Right renal pelvis (tissue), 4 donors: ENCODE measurements around the gene PAK3. TPM values are rescaled to one million over a fixed set of nuclear protein-coding genes. Genes with fewer than 3 reads are reported as not detected.

Source experiments
- DNase-seq, 4 donors: peaks; one replicate each; pipeline ENCODE4 v3.0.0-alpha.2; 2013; ENCODE audit warnings: low read depth in 4 of 4, low spot score in 3 of 4, missing footprints in 1 of 4
- polyA plus RNA-seq, 4 donors: library from polyadenylated mRNA; unstranded; fragments of 120-200 nt; gene quantifications; one replicate each; pipeline ENCODE4 v1.2.1, GENCODE V29; 2013; ENCODE audit not compliant: insufficient read length in 4 of 4

Gene PAK3
- polyA plus RNA-seq, 4 donors: 5.9 to 7.4 (median 6.9) TPM

DNA sequence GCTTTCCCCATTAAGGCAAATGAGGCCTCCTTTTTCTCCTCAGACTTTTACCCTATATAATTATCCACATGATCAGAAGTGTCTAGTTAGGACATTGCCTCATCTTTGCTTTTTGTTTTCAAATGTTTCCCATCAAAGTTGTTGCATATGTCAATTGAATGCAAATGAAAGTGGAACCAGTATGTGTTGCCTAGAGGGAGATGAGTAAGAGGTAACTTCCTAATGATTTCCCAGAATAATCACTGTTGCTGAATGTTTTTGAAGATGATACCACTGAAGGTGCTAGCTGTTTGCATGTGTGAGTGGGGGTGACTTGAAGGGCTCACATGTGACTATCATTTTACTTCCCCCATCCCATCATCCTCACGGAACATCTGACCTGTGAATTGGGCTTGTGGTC lies 33.9 kb downstream of the PAK3 start:
- no peak for DNase-seq

GRCh38 chrX:111131572-111131971 lies 35.6 kb downstream of the PAK3 start:
- DNase-seq: no peak

DNA sequence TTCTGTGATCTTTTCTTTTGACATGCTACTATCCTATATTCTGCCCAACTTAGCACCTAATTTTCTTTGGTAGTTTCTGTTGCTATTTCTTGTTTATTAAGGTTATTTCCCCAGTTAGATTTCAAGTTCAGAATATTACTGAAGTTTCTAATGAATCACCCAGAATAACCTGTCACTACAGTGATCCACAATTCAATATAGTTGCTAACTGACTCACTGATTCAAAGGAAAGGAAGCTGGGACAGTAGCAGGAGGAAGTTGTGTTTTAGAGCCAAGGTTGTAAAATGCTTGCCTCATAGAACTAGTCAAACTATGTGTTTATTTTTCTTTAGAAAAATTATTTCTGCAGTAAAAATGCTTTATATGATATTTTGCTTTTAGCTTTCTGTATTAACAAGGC lies 37.4 kb downstream of the PAK3 start:
- DNase-seq: no peak

GRCh38 chrX:111145878-111146277 lies 49.9 kb downstream of the PAK3 start:
- DNase-seq: no peak

GRCh38 chrX:111151764-111152163 lies 55.8 kb downstream of the PAK3 start:
- no peak for DNase-seq

DNA sequence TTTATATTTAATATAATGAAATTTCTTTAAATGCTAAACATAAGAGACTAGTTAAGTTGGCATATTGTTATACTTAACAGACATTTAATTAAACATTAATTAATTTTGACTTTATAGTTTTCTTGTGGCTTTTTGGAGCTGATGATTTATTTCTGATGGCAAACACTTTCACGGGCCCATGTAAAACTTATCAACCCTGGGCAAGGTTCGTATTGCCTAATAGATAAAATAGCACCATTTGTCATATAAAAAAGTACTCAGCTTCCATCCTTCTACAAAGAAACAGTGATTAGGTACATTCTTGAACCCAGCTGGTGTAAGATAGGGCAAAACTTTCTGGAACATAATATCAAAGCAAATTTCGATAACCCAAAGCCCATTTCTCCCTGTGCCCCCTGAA lies 63.2 kb downstream of the PAK3 start:
- DNase-seq: no peak

DNA sequence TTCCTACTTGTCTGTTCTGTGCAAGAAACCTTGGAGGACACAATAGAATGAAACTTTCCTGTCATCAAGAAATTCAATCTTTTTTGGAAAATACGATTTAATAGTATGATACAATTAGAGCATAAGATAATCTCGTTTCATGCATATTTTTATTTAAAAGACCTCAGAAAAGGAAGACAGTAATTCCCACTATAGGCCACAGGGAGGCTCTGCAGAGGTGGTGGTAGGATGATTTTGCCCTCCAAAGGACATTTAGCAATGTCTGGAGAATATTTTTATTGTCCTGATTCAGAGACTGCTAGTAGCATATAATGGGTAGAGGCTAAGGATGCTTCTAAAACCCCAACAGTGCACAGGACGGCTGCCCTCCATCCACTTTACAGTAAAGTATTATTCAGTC lies 68.7 kb downstream of the PAK3 start:
- no peak for DNase-seq

- DNase-seq: no peak
Observed at GRCh38 chrX:111165902-111166301, 69.9 kb downstream of the PAK3 start.

- DNase-seq: no peak
Observed at GRCh38 chrX:111167334-111167733, 71.3 kb downstream of the PAK3 start.

- peak in 1 of 4 donors; percentile 5 for DNase-seq
Observed at GRCh38 chrX:111168314-111168713, 72.3 kb downstream of the PAK3 start.

- no peak for DNase-seq
Observed at GRCh38 chrX:111169141-111169540, 73.2 kb downstream of the PAK3 start.

- no peak for DNase-seq
Observed at GRCh38 chrX:111170017-111170416, 74.0 kb downstream of the PAK3 start.

DNA sequence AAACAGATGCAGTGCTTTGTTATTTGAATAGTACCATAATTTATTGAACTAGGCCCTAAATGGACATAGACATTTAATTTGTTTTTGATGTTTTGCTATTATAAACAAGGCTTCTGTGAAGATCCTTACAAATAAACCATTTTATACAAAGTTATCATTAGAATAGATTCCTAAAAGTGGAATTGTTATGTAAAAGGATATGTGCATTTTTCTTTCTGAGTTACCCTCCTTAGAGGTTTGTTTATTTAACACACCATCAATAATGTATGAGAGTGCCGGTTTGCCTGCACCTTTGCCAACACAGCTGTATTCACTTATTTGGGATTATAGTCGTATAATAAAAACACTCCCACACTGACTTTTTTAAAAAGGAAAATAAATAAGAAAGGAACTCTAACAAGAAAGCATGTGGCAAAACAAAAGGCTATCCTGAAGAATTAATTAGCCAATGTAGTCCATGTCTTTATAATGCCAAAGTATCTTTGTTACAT lies 84.8 kb downstream of the PAK3 start:
- no peak for DNase-seq

- DNase-seq: no peak
Observed at GRCh38 chrX:111181951-111182350, 86.0 kb downstream of the PAK3 start.

DNA sequence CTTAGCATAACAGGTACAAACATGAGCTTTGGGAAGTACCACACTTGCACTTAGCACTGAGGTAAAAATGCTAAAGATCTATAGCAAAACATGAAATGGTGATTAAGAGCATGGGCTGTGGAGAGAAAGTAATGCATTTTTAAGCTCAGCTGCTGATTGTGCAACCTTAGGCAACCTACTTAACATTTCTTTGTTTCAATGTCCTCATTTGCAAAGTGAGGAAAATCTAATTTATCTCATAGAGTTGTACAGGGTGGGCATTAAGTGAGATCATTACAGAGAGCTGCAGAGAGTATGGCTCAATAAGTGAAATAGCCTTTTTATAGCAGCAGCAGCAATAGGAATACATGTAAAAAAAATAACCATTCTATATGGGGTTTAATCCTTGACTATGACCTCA lies 87.0 kb downstream of the PAK3 start:
- no peak for DNase-seq

DNA sequence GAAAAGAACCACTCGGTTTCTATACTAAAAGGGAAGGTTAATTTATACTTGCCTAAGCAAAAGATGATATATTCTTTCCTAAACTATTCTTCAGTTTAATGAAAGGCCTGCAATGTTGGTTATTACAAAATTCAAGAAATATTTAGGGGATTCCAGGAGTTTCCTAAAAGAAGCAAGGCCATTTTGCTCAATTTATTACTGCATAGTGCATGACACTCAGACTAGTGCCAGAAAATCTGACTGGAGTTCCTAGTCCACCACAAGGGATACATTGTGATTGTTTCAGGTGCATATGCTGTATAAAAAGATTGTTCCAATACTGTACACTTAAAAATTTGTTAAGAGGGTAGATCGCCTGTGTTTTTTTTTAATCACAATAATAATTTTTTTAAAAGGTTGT lies 95.6 kb downstream of the PAK3 start:
- no peak for DNase-seq

DNA sequence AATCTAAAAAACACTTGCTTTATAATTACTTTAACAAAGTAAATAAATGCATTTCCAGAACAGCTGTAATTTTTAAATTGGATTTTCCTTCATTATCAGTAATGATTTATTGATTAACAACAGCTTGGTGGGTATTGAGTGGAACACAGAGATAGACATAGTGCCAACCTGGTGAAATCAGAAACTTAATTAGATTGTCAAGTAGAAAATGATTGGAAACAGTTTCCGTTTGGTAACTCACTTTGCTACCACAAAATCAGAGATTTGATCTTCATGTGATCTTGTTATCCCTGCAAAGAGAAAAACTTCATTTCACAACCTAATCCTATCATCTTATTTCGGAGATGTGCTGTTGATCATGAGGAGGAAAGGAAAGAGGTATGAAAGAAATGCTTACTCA lies 103.5 kb downstream of the PAK3 start:
- DNase-seq: no peak

- no peak for DNase-seq
Observed at GRCh38 chrX:111200327-111200726, 104.3 kb downstream of the PAK3 start.

DNA sequence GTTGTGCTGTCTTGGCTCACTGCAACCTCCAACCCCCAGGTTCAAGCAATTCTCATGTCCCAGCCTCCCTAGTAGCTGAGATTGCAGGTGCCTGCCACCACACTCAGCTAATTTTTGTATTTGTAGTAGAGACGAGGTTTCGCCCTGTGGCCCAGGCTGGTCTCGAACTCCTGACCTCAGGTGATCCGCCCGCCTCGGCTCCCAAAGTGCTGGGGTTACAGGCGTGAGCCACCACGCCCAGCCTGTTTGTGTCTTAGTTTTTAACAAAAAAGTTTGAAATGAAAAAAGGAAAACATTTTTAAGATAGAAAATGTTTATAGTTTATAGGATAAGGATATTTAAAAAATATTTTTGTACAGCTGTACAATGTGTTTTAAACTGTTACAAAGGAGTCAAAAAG lies 111.9 kb downstream of the PAK3 start:
- DNase-seq: no peak

GRCh38 chrX:111216293-111216801 lies 120.4 kb downstream of the PAK3 start:
- DNase-seq: no peak

DNA sequence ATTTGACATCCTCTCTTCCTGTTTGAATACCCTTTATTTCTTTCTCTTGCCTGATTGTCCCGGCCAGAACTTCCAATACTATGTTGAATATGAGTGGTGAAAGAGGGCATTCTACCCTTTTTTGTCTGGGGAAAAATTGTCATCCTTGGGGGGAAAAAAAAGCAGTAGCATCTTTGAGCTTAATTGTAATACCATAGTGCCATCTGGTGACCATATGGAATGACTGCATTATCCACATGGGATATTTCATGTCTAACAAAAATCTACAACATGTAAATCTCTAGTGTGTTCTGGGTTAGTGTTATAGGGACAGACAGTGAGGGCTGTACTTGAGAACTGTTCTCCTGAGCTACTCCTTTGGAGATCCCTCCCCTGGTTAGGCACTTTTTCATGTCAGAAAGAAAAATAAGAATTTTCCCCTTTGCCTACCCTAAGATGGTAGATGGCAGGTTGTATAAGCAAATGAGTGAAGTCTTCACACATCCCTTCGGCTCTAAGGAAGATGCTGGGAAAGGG lies 148.3 kb downstream of the PAK3 start:
- DNase-seq: peak in 1 of 4 donors; percentile 3

DNA sequence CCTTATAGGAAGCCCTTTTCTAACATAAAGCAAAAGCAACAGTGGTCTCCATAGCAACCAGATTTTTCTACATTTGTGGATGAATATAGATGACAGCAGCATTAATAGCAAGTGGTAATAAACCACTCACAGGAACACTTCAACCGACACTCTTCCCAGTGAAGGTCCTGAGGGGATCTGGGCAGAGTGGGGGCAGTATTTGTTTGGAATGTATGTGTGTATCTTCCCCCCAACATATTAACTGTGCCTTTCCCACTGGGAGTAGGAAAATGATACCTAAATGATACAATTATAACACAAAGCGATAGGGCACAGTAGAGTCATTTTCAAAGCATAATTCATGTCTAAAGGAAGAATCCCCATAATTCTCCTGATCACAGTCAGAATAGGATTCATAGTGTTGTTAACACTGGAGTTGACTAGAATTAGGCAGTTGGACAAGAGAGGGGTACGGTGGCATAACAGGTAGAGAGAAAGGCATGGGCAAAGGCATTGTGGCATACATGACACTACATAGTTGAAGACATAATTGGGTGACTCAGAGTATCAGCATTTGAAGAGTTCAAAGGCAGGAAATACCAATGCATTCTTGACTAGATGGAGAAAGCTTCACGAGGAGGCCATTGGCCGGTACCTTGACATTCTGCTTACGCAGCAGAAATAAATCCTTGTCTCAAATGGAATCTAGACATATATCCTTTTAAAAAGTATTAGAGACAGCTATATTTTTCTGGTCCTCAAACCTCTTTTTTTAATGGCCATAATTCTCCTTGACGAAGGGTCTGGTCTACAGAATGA lies 159.1 kb downstream of the PAK3 start:
- no peak for DNase-seq
